ENCODE results near the gene SLC1A7. TPM values are rescaled to one million over a fixed set of nuclear protein-coding genes. Genes with fewer than 3 reads are reported as not detected.

The SLC1A7 gene
- total and polyA plus RNA-seq, 4 donors, result 0.21 to 0.67 (median 0.43) TPM

GRCh38 chr1:53120659-53121058 lies 21.8 kb downstream of the SLC1A7 start:
- WGBS, result 83% methylated on average over 12 of the region's 12 CpGs
- no peak overlapping the region for H3K9ac ChIP-seq (ENCODE audit: low read depth in 1 of 2, low read length in 2 of 2)
- H3K9me3 ChIP-seq (ENCODE audit: control insufficient read depth in 4 of 4, low read length in 3 of 4), result no peaks in the 10 kb centered on the region
- no peak overlapping the region for H3K27ac ChIP-seq (ENCODE audit: low read depth in 1 of 2, low read length in 2 of 2)
- TF ChIP-seq YY1 (IDR thresholded peaks at IDR 0.05) (no peak), HNF4A (conservative IDR thresholded peaks at IDR 0.05) (no peak), RAD21 (IDR thresholded peaks at IDR 0.05) (no peak), SP1 (IDR thresholded peaks at IDR 0.05) (no peak), ZBTB33 (IDR thresholded peaks at IDR 0.05) (no peak)
- TF ChIP-seq, protein P1, sequence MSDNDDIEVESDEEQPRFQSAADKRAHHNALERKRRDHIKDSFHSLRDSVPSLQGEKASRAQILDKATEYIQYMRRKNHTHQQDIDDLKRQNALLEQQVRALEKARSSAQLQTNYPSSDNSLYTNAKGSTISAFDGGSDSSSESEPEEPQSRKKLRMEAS (IDR thresholded peaks at IDR 0.05), result no peak
- TF ChIP-seq, protein P2, sequence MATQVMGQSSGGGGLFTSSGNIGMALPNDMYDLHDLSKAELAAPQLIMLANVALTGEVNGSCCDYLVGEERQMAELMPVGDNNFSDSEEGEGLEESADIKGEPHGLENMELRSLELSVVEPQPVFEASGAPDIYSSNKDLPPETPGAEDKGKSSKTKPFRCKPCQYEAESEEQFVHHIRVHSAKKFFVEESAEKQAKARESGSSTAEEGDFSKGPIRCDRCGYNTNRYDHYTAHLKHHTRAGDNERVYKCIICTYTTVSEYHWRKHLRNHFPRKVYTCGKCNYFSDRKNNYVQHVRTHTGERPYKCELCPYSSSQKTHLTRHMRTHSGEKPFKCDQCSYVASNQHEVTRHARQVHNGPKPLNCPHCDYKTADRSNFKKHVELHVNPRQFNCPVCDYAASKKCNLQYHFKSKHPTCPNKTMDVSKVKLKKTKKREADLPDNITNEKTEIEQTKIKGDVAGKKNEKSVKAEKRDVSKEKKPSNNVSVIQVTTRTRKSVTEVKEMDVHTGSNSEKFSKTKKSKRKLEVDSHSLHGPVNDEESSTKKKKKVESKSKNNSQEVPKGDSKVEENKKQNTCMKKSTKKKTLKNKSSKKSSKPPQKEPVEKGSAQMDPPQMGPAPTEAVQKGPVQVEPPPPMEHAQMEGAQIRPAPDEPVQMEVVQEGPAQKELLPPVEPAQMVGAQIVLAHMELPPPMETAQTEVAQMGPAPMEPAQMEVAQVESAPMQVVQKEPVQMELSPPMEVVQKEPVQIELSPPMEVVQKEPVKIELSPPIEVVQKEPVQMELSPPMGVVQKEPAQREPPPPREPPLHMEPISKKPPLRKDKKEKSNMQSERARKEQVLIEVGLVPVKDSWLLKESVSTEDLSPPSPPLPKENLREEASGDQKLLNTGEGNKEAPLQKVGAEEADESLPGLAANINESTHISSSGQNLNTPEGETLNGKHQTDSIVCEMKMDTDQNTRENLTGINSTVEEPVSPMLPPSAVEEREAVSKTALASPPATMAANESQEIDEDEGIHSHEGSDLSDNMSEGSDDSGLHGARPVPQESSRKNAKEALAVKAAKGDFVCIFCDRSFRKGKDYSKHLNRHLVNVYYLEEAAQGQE (IDR thresholded peaks at IDR 0.05), result no peak
- no peak for DNase-seq (ENCODE audit: low spot score)
- H3K4me3 ChIP-seq (ENCODE audit: low read depth in 1 of 3, low read length in 3 of 3), result no peak overlapping the region
- H3K4me1 ChIP-seq (ENCODE audit: control insufficient read depth in 4 of 4, insufficient read depth in 4 of 4, low read length in 3 of 4), result peaks cover 0 to 1% (median 0%) of the 10 kb centered on the region in 4 donors
- no peaks in the 10 kb centered on the region for H3K27me3 ChIP-seq (ENCODE audit: control insufficient read depth in 4 of 4, insufficient read depth in 4 of 4, low read length in 3 of 4)
- no peaks in the 10 kb centered on the region for H3K36me3 ChIP-seq (ENCODE audit: control insufficient read depth in 4 of 4, insufficient read depth in 3 of 4, low read depth in 1 of 4, low read length in 3 of 4)

DNA sequence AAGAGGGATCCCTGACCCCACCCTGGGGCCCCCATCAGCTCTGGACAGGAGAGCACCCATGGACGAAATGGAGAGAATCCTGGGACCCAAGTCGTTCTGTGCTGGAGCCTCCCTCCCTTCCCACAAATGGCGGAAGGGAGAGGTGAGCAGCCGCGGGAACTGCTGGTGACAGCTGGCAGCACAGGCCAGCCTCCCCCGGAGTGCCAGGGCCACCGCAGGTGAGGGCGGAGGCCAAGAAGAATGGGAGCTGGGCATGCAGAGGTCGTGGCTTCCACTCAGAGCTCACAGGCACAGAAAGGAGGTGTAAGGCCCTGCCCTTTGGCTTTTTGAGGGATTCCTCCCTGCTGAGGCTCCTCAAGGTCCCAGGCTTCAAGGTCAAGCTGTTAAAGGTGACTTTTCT lies 24.6 kb downstream of the SLC1A7 start:
- Histone ChIP-seq H3K9me3 (ENCODE audit: control insufficient read depth in 4 of 4, low read length in 3 of 4) (no peaks in the 10 kb centered on the region), H3K9ac (ENCODE audit: low read depth in 1 of 2, low read length in 2 of 2) (no peak overlapping the region), H3K27ac (ENCODE audit: low read depth in 1 of 2, low read length in 2 of 2) (no peak overlapping the region), H3K4me1 (ENCODE audit: control insufficient read depth in 4 of 4, insufficient read depth in 4 of 4, low read length in 3 of 4) (peaks cover 0 to 8% (median under 1%) of the 10 kb centered on the region in 4 donors), H3K36me3 (ENCODE audit: control insufficient read depth in 4 of 4, insufficient read depth in 3 of 4, low read depth in 1 of 4, low read length in 3 of 4) (no peaks in the 10 kb centered on the region), H3K27me3 (ENCODE audit: control insufficient read depth in 4 of 4, insufficient read depth in 4 of 4, low read length in 3 of 4) (no peaks in the 10 kb centered on the region), H3K4me3 (ENCODE audit: low read depth in 1 of 3, low read length in 3 of 3) (no peak overlapping the region)
- WGBS, result 90% methylated on average over 9 of the region's 9 CpGs
- no peak for DNase-seq (ENCODE audit: low spot score)
- no peak for TF ChIP-seq FOXA1 (IDR thresholded peaks at IDR 0.05)
- no peak for TF ChIP-seq RAD21 (IDR thresholded peaks at IDR 0.05)
- no peak for TF ChIP-seq EGR1 (IDR thresholded peaks at IDR 0.05; ENCODE audit: low read depth in 2 of 2)
- TF ChIP-seq, protein P2 (IDR thresholded peaks at IDR 0.05), result no peak
